K562 (cell line): ENCODE results near the gene DNM1. TPM values are rescaled to one million over a fixed set of nuclear protein-coding genes. Genes with fewer than 3 reads are reported as not detected.

Experiments
- ATAC-seq: fragments of 200-7000 bp; cut with Tn5 transposase; 3 replicates; pipeline ENCODE4 v1.9.1; 2020; ENCODE audit warnings: moderate library complexity
- BruUV-seq: library from RNA; stranded (reverse); fragments of 400-500 nt; replicated peaks from 2 replicates; lab custom pipeline; 2021; lab: Mats Ljungman, UMichigan
- CTCF ChIA-PET: fragments of 300-600 bp; formaldehyde crosslinking; extraction: SDS; loops from one replicate; lab custom pipeline; 2021; ENCODE audit warnings: low intra/inter-chr PET ratio; lab: Yijun Ruan, JAX
- POLR2A ChIA-PET: fragments of 300-600, 350-650 bp; sonication (Branson Sonifier 250); formaldehyde crosslinking; extraction: SDS; loops from one replicate; lab custom pipeline; 2021; ENCODE audit warnings: antibody characterized with exemption, inconsistent platforms; lab: Yijun Ruan, JAX
- DNase-seq, 4 experiments: peaks; one replicate each; pipeline versions ENCODE4 v3.0.0 to v3.0.0-alpha.2; 2011 to 2018; ENCODE audit warnings: low spot score in 3 of 4, mixed read lengths in 3 of 4; ENCODE audit errors: extremely low read depth in 1 of 4
- FAIRE-seq: peaks from 2 replicates; lab custom pipeline; 2011; peaks lifted over from hg19 to GRCh38; lab: Jason Lieb, UNC
- H2AFZ ChIP-seq: 2 replicates; pipeline ENCODE4 v1.6.0; 2011; ENCODE audit warnings: low read depth, low read length, control low read depth, inconsistent platforms
- H3K27ac ChIP-seq: fragments of 200-600 bp; 3 replicates; pipeline ENCODE4 v1.8.0; 2011; ENCODE audit warnings: low read depth, mild to moderate bottlenecking, control low read depth, inconsistent platforms, low read length, moderate library complexity, mixed read lengths; ENCODE audit errors: extremely low read depth
- H3K27me3 ChIP-seq, 2 experiments: fragments of 300-600 bp in 1 of 2; 2 replicates in 1 of 2; 3 replicates in 1 of 2; pipeline versions ENCODE4 v1.6.0 to v1.8.0; 2011; ENCODE audit warnings: inconsistent platforms in 2 of 2, low read length in 2 of 2, mild to moderate bottlenecking in 1 of 2, mixed read lengths in 1 of 2, moderate library complexity in 1 of 2; ENCODE audit not compliant: control insufficient read depth in 2 of 2, insufficient read depth in 2 of 2
- H3K36me3 ChIP-seq: fragments of 300-600 bp; 3 replicates; pipeline ENCODE4 v1.8.0; 2011; ENCODE audit warnings: mild to moderate bottlenecking, low read length, inconsistent platforms; ENCODE audit not compliant: control insufficient read depth, insufficient read depth
- H3K4me1 ChIP-seq, 2 experiments: fragments of 200-600 bp in 1 of 2; replicated peaks in 1 of 2; 2 replicates in 1 of 2; 3 replicates in 1 of 2; pipeline versions ENCODE4 v1.5.1 to v1.8.0; 2011; ENCODE audit warnings: inconsistent platforms in 2 of 2, low read length in 2 of 2, mild to moderate bottlenecking in 1 of 2, mixed read lengths in 1 of 2, moderate library complexity in 1 of 2; ENCODE audit not compliant: control insufficient read depth in 2 of 2, insufficient read depth in 2 of 2
- H3K4me2 ChIP-seq: 2 replicates; pipeline ENCODE4 v1.6.1; 2011; ENCODE audit warnings: low read length, control low read depth, inconsistent platforms, mixed read lengths; ENCODE audit not compliant: insufficient read depth
- H3K4me3 ChIP-seq: fragments of 200-600 bp; sonication (generic), shearing (Covaris generic); 2 replicates; pipeline ENCODE4 v1.5.1; 2016; ENCODE audit warnings: control low read depth, inconsistent platforms
- H3K79me2 ChIP-seq: fragments of 200-600 bp; 3 replicates; pipeline ENCODE4 v1.8.0; 2011; ENCODE audit warnings: low read length, inconsistent platforms; ENCODE audit not compliant: control insufficient read depth, insufficient read depth
- H3K9ac ChIP-seq, 2 experiments: 2 replicates each; pipeline versions ENCODE4 v1.6.0 to v1.6.1; 2011; ENCODE audit warnings: low read depth in 2 of 2, low read length in 2 of 2, control low read depth in 1 of 2, inconsistent platforms in 1 of 2, mild to moderate bottlenecking in 1 of 2, mixed read lengths in 1 of 2; ENCODE audit not compliant: insufficient read depth in 1 of 2
- H3K9me1 ChIP-seq: one replicate; pipeline ENCODE4 v1.6.0; 2011; ENCODE audit warnings: inconsistent platforms, mild to moderate bottlenecking, low read length, moderate library complexity; ENCODE audit not compliant: control insufficient read depth, insufficient read depth
- H3K9me3 ChIP-seq: replicated peaks from 2 replicates; pipeline ENCODE4 v1.5.1; 2011; ENCODE audit warnings: low read depth, low read length, inconsistent platforms; ENCODE audit not compliant: control insufficient read depth, insufficient read depth
- H4K20me1 ChIP-seq: replicated peaks from 2 replicates; pipeline ENCODE4 v1.6.1; 2011; ENCODE audit warnings: low read length, inconsistent platforms, mixed read lengths; ENCODE audit not compliant: control insufficient read depth, insufficient read depth
- BCOR ChIP-seq: fragments of 450-650 bp; IDR thresholded peaks from 2 replicates; pipeline ENCODE4 v1.6.1; 2016
- BHLHE40 ChIP-seq: IDR thresholded peaks from 2 replicates; pipeline ENCODE4 v1.6.1; 2011; ENCODE audit warnings: low read length, improper control_type of control experiment
- HMGN3 ChIP-seq: IDR thresholded peaks from 2 replicates; pipeline ENCODE4 v1.6.1; 2011; ENCODE audit warnings: borderline replicate concordance, low read depth, mild to moderate bottlenecking, mixed read lengths, low read length; ENCODE audit not compliant: insufficient read length; ENCODE audit errors: extremely low read depth
- KLF16 ChIP-seq: IDR thresholded peaks from 2 replicates; pipeline ENCODE4 v1.6.1; 2016; ENCODE audit warnings: antibody characterized with exemption
- LEF1 ChIP-seq: fragments of 450-650 bp; IDR thresholded peaks from 2 replicates; pipeline ENCODE4 v1.6.1; 2016; ENCODE audit warnings: mild to moderate bottlenecking
- NBN ChIP-seq: fragments of 450-650 bp; IDR thresholded peaks from 2 replicates; pipeline ENCODE4 v1.6.1; 2016; ENCODE audit warnings: low read depth, mild to moderate bottlenecking
- POLR2G ChIP-seq: fragments of 200-400 bp; formaldehyde crosslinking; IDR thresholded peaks from 2 replicates; pipeline ENCODE4 v1.6.1; 2017; ENCODE audit warnings: low read depth, mild to moderate bottlenecking, antibody characterized with exemption, low read length, moderate library complexity
- RCOR1 ChIP-seq, 2 experiments: IDR thresholded peaks; 2 replicates each; pipeline ENCODE4 v1.6.1; 2012; ENCODE audit warnings: low read depth in 2 of 2, low read length in 2 of 2, borderline replicate concordance in 1 of 2, improper control_type of control experiment in 1 of 2
- WGBS: fragments of 100-300 bp; shearing (Covaris generic); methylation state at CpG from one replicate; pipeline ENCODE4 v1.1.6; 2016; ENCODE audit warnings: low coverage, mixed read lengths; ENCODE audit not compliant: insufficient coverage; ENCODE audit errors: missing lambda C conversion rate; 5-methylcytosine and 5-hydroxymethylcytosine counted together
- in situ Hi-C: fragments of 300-500 bp; cut with MboI; formaldehyde crosslinking; loops from 4 replicates; pipeline ENCODE4 v1.15.0; 2018; ENCODE audit warnings: inconsistent platforms, mixed read lengths
- intact Hi-C: fragments of 100-400 bp; cut with micrococcal nuclease; formaldehyde crosslinking; loops from 2 replicates; pipeline ENCODE4 v1.14.2; 2022
- polyA plus RNA-seq, 8 experiments: library from polyadenylated mRNA; depleted of rRNA in 4 of 8; stranded (reverse) in 5 of 8; unstranded in 3 of 8; fragments of >200 nt; fragmentation: Nextera tagmentation in 2 of 8; fragmentation: Illumina TruSeq in 1 of 8; extraction: Ambion mirVana in 2 of 8; extraction: Trizol in 1 of 8; gene quantifications; 2 replicates each; pipeline versions ENCODE4 v1.2.1 to v1.2.3, GENCODE V29; 2011 to 2014; ENCODE audit warnings: inconsistent platforms in 1 of 8, missing spikeins in 1 of 8
- total RNA-seq, 7 experiments: library from RNA; depleted of rRNA in 6 of 7; stranded (reverse); fragments of >200 nt in 6 of 7; fragmentation: Illumina TruSeq in 2 of 7; extraction: Trizol in 2 of 7; gene quantifications; 2 replicates each; pipeline versions ENCODE4 v1.2.1 to v1.2.3, GENCODE V29; 2011 to 2021; ENCODE audit warnings: low replicate concordance in 1 of 7
- TF ChIP-seq, protein P1 (sequence below): conservative IDR thresholded peaks from 2 replicates; pipeline ENCODE4 v1.6.1; 2011; ENCODE audit warnings: low read depth, mild to moderate bottlenecking, low read length; ENCODE audit not compliant: control insufficient read depth
- TF ChIP-seq, protein P2 (sequence below): fragments of 450-650 bp; formaldehyde crosslinking; IDR thresholded peaks from 2 replicates; pipeline ENCODE4 v1.4.0; 2020; ENCODE audit warnings: mild to moderate bottlenecking, moderate library complexity
- TF ChIP-seq, protein P3 (sequence below): sonication (generic); formaldehyde crosslinking; IDR thresholded peaks from 2 replicates; pipeline ENCODE4 v1.8.1; 2023; ENCODE audit warnings: mild to moderate bottlenecking, missing genetic modification reagents

DNM1 gene
- total and polyA plus RNA-seq, 9 of the 15 experiments (the other 6 are each of a cell fraction or from before 2014, with no cell fraction given) = 0.39 to 23.1 (median 9.1) TPM

DNA sequence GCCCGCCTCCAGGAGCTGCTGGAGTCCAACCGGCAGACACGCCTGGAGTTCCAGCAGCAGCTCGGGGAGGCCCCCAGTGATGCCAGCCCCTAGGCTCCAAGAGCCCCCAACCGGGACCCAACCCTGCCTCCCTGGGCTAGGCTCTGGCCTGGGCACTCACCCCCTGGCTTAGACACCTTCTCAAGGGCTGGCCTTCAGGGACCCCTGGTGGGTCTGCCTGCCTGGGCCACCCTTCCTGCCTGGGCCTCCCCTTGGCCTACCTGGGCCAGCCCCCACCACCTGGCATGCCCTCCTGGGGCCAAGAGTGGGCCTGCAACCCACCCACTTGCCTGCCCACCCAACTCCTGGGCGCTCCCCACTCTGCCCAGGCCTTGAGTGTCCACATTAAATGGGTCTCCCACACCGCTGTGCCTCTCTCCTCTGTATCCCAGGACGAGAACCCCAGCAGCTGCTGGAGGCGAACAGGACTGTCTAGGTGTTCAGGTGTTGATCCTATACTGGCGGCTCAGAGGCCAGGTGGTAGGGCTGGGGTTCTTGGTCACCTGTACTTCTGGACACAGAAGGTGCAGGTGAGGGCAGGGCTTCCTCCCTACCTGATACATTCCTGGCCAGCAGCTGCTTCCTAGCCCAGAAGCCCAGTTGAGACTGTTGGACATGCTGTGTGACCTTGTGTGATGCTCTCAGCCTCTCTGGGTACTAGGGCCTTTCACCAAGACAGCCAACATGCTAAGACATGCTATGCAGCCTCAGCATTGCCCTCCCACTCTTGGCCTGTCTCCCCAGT is 39.5 kb upstream of the DNM1 start:
- DNase-seq (no peak), FAIRE-seq (no peak), ATAC-seq (no peak)
- Histone ChIP-seq H3K27ac (peak overlapping the region; percentile 30; the same call in 1 of the 3 replicates), H3K79me2 (peaks cover 27% of the 10 kb centered on the region), H3K36me3 (peaks cover 63% of the 10 kb centered on the region), H3K4me1 (peaks cover 10 to 49% of the 10 kb centered on the region in 2 experiments), H3K4me3 (no peak overlapping the region), H3K27me3 (no peaks in the 10 kb centered on the region), H4K20me1 (peaks cover 20% of the 10 kb centered on the region; the same call in 1 of the 2 replicates), H3K4me2 (no peak overlapping the region), H3K9me3 (no peaks in the 10 kb centered on the region), H3K9ac (peak overlapping the region in 1 of 2 experiments; percentile 75; a peak in 2 of 4 replicates), H3K9me1 (no peaks in the 10 kb centered on the region), H2AFZ (no peak overlapping the region)
- BruUV-seq = no TSS peak
- in situ Hi-C loops = no loop called here
- WGBS = 94% methylated on average over 10 of the region's 10 CpGs
- ChIA-PET POLR2A (interaction anchor here (0.5 to 11.0 kb wide), 8 partner anchors 11 to 183 kb away, joined by 3 to 155 read pairs (median 6); partner anchors contain the start of genes CIZ1 and EEIG1), CTCF (no interaction called here)
- intact Hi-C loops = loop anchor here (5.0 kb wide), 1 partner anchor 44 kb away; no protein-coding TSS in a partner anchor
- TF ChIP-seq, protein P1, sequence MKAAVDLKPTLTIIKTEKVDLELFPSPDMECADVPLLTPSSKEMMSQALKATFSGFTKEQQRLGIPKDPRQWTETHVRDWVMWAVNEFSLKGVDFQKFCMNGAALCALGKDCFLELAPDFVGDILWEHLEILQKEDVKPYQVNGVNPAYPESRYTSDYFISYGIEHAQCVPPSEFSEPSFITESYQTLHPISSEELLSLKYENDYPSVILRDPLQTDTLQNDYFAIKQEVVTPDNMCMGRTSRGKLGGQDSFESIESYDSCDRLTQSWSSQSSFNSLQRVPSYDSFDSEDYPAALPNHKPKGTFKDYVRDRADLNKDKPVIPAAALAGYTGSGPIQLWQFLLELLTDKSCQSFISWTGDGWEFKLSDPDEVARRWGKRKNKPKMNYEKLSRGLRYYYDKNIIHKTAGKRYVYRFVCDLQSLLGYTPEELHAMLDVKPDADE = 0 out of 2 replicates have a peak, but pooled peaks have one; percentile 29
- peak; percentile 69 for TF ChIP-seq POLR2G
- no peak for TF ChIP-seq NBN
- TF ChIP-seq, protein P2, sequence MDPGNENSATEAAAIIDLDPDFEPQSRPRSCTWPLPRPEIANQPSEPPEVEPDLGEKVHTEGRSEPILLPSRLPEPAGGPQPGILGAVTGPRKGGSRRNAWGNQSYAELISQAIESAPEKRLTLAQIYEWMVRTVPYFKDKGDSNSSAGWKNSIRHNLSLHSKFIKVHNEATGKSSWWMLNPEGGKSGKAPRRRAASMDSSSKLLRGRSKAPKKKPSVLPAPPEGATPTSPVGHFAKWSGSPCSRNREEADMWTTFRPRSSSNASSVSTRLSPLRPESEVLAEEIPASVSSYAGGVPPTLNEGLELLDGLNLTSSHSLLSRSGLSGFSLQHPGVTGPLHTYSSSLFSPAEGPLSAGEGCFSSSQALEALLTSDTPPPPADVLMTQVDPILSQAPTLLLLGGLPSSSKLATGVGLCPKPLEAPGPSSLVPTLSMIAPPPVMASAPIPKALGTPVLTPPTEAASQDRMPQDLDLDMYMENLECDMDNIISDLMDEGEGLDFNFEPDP (CRISPR knock-in tag) = 0 out of 2 replicates have a peak, but pooled peaks have one; percentile 2
- peak; percentile 89 for TF ChIP-seq BCOR
- no peak for TF ChIP-seq LEF1
- 0 out of 2 replicates have a peak, but pooled peaks have one; percentile 18 for TF ChIP-seq BHLHE40
- no peak for TF ChIP-seq HMGN3
- 0 out of 4 replicates have a peak, but pooled peaks of 1 of the 2 experiments have one; percentile 57 for TF ChIP-seq RCOR1 (IDR thresholded peaks at IDR 0.05; ENCODE audit: borderline replicate concordance in 1 of 2, low read depth in 2 of 2, low read length in 2 of 2)
- TF ChIP-seq, protein P3, sequence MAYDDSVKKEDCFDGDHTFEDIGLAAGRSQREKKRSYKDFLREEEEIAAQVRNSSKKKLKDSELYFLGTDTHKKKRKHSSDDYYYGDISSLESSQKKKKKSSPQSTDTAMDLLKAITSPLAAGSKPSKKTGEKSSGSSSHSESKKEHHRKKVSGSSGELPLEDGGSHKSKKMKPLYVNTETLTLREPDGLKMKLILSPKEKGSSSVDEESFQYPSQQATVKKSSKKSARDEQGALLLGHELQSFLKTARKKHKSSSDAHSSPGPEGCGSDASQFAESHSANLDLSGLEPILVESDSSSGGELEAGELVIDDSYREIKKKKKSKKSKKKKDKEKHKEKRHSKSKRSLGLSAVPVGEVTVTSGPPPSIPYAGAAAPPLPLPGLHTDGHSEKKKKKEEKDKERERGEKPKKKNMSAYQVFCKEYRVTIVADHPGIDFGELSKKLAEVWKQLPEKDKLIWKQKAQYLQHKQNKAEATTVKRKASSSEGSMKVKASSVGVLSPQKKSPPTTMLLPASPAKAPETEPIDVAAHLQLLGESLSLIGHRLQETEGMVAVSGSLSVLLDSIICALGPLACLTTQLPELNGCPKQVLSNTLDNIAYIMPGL (CRISPR knock-in tag) = 0 out of 2 replicates have a peak, but pooled peaks have one; percentile 48
- no peak for TF ChIP-seq KLF16
